Measurements from ENCODE around the gene ITCH.
A peak's percentile ranks its signal among the peaks of the same experiment; 100 is the strongest.

Gene ITCH

GRCh38 chr20:34522969-34523871, 160.1 kb downstream of the ITCH start:
- no peak overlapping the region for H3K4me3 ChIP-seq (ENCODE audit: low read depth, low read length)
- peak; percentile 86 for TF ChIP-seq CTCF (IDR thresholded peaks at IDR 0.05; ENCODE audit: borderline replicate concordance, insufficient read depth, low read depth, low read length)

GRCh38 chr20:34524426-34524825, 161.4 kb downstream of the ITCH start:
- H3K4me3 ChIP-seq (ENCODE audit: low read depth, low read length) = no peak overlapping the region
- no peak for TF ChIP-seq CTCF (IDR thresholded peaks at IDR 0.05; ENCODE audit: borderline replicate concordance, insufficient read depth, low read depth, low read length)

GRCh38 chr20:34525342-34525708, 162.3 kb downstream of the ITCH start:
- no peak for TF ChIP-seq CTCF (IDR thresholded peaks at IDR 0.05; ENCODE audit: borderline replicate concordance, insufficient read depth, low read depth, low read length)
- no peak overlapping the region for H3K4me3 ChIP-seq (ENCODE audit: low read depth, low read length)

GRCh38 chr20:34525709-34526416, 162.8 kb downstream of the ITCH start:
- no peak overlapping the region for H3K4me3 ChIP-seq (ENCODE audit: low read depth, low read length)
- no peak for TF ChIP-seq CTCF (IDR thresholded peaks at IDR 0.05; ENCODE audit: borderline replicate concordance, insufficient read depth, low read depth, low read length)

GRCh38 chr20:34526466-34526865, 163.4 kb downstream of the ITCH start:
- no peak overlapping the region for H3K4me3 ChIP-seq (ENCODE audit: low read depth, low read length)

GRCh38 chr20:34527016-34527415, 163.9 kb downstream of the ITCH start:
- H3K4me3 ChIP-seq (ENCODE audit: low read depth, low read length) = no peak overlapping the region
- TF ChIP-seq CTCF (IDR thresholded peaks at IDR 0.05; ENCODE audit: borderline replicate concordance, insufficient read depth, low read depth, low read length) = no peak

More at GRCh38 chr20:34526466-34526865, 163.4 kb downstream of the ITCH start:
- no peak for TF ChIP-seq CTCF (IDR thresholded peaks at IDR 0.05; ENCODE audit: borderline replicate concordance, insufficient read depth, low read depth, low read length)
